Fibroblast of peridontal ligament (primary cell): Measurements from ENCODE around the gene SLC25A21.
"Not testable (repeated sequence)": the region's sequence is repeated elsewhere in the genome, so short reads cannot be mapped to it uniquely, and the experiment has no call there.

ENCODE experiments used
- DNase-seq: peaks from one replicate; pipeline ENCODE4 v3.0.0-alpha.2; 2010; ENCODE audit errors: extremely low read depth

Gene SLC25A21

GRCh38 chr14:36713960-36714703, 458.3 kb downstream of the SLC25A21 start:
- DNase-seq = no peak

GRCh38 chr14:36707570-36707969, 464.8 kb downstream of the SLC25A21 start:
- DNase-seq = no peak

GRCh38 chr14:36702474-36702873, 469.9 kb downstream of the SLC25A21 start:
- DNase-seq = no peak

- no peak for DNase-seq
Observed at GRCh38 chr14:36701132-36701531, 471.3 kb downstream of the SLC25A21 start.

GRCh38 chr14:36700651-36701050, 471.8 kb downstream of the SLC25A21 start:
- DNase-seq = no peak

GRCh38 chr14:36699420-36699819, 473.0 kb downstream of the SLC25A21 start:
- not testable (repeated sequence) for DNase-seq

GRCh38 chr14:36690311-36691040, 481.9 kb downstream of the SLC25A21 start:
- DNase-seq = peak; percentile 55

- peak; percentile 62 for DNase-seq
Observed at GRCh38 chr14:36684946-36685345, 487.5 kb downstream of the SLC25A21 start.

- DNase-seq = peak; percentile 31
Observed at GRCh38 chr14:36683083-36683724, 489.2 kb downstream of the SLC25A21 start.

GRCh38 chr14:36682338-36682737, 490.1 kb downstream of the SLC25A21 start:
- no peak for DNase-seq

- no peak for DNase-seq
Observed at GRCh38 chr14:36676236-36676635, 496.2 kb downstream of the SLC25A21 start.

- peak; percentile 50 for DNase-seq
Observed at GRCh38 chr14:36675581-36675980, 496.8 kb downstream of the SLC25A21 start.

GRCh38 chr14:36674659-36675058, 497.7 kb downstream of the SLC25A21 start:
- peak; percentile 52 for DNase-seq

- no peak for DNase-seq
Observed at GRCh38 chr14:36672095-36672494, 500.3 kb downstream of the SLC25A21 start.

GRCh38 chr14:36671149-36671548, 501.3 kb downstream of the SLC25A21 start:
- peak; percentile 33 for DNase-seq

GRCh38 chr14:36667679-36668078, 504.7 kb downstream of the SLC25A21 start:
- peak; percentile 62 for DNase-seq

- DNase-seq = peak; percentile 49
Observed at GRCh38 chr14:36666416-36667206, 505.8 kb downstream of the SLC25A21 start.

- peak; percentile 59 for DNase-seq
Observed at GRCh38 chr14:36665887-36666415, 506.5 kb downstream of the SLC25A21 start.

GRCh38 chr14:36664322-36665193, 507.8 kb downstream of the SLC25A21 start:
- DNase-seq = peak; percentile 39
